ENCODE data around the gene SUDS3.

The SUDS3 gene

GRCh38 chr12:118456741-118457140, 80.4 kb downstream of the SUDS3 start:
- no peak overlapping the region for H3K4me3 ChIP-seq (replicated peaks in 1 of 2; ENCODE audit: low read depth in 2 of 2, low read length in 2 of 2)
- no peak for DNase-seq (ENCODE audit: low read depth in 2 of 2)
- TF ChIP-seq, protein P1, sequence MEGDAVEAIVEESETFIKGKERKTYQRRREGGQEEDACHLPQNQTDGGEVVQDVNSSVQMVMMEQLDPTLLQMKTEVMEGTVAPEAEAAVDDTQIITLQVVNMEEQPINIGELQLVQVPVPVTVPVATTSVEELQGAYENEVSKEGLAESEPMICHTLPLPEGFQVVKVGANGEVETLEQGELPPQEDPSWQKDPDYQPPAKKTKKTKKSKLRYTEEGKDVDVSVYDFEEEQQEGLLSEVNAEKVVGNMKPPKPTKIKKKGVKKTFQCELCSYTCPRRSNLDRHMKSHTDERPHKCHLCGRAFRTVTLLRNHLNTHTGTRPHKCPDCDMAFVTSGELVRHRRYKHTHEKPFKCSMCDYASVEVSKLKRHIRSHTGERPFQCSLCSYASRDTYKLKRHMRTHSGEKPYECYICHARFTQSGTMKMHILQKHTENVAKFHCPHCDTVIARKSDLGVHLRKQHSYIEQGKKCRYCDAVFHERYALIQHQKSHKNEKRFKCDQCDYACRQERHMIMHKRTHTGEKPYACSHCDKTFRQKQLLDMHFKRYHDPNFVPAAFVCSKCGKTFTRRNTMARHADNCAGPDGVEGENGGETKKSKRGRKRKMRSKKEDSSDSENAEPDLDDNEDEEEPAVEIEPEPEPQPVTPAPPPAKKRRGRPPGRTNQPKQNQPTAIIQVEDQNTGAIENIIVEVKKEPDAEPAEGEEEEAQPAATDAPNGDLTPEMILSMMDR (IDR thresholded peaks at IDR 0.05; ENCODE audit: low read depth, low read length), result no peak

DNA sequence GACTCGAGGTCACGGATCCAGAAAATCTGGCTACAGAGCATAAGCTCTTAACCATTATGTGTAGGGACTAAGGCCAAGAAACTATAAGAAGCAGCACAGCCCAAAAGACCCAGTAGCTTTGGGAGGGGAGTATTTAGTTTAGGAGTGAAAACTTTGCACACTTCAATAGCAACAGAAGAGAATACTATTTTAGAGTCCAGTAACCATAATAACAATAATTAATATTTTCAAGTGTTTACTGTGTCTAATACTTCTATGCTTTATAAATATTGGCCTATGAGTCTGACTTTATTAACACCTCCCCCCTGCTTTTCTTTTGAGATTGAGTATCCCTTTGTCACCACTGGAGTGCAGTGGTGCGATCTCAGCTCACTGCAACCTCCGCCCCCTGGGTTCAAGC, 82.8 kb downstream of the SUDS3 start:
- TF ChIP-seq, protein P1 (IDR thresholded peaks at IDR 0.05; ENCODE audit: low read depth, low read length), result no peak
- no peak for DNase-seq (ENCODE audit: low read depth in 2 of 2)
- H3K4me3 ChIP-seq (replicated peaks in 1 of 2; ENCODE audit: low read depth in 2 of 2, low read length in 2 of 2), result no peak overlapping the region

GRCh38 chr12:118463677-118464076, 87.3 kb downstream of the SUDS3 start:
- TF ChIP-seq, protein P1 (IDR thresholded peaks at IDR 0.05; ENCODE audit: low read depth, low read length), result no peak
- no peak for DNase-seq (ENCODE audit: low read depth in 2 of 2)
- no peak overlapping the region for H3K4me3 ChIP-seq (replicated peaks in 1 of 2; ENCODE audit: low read depth in 2 of 2, low read length in 2 of 2)

DNA sequence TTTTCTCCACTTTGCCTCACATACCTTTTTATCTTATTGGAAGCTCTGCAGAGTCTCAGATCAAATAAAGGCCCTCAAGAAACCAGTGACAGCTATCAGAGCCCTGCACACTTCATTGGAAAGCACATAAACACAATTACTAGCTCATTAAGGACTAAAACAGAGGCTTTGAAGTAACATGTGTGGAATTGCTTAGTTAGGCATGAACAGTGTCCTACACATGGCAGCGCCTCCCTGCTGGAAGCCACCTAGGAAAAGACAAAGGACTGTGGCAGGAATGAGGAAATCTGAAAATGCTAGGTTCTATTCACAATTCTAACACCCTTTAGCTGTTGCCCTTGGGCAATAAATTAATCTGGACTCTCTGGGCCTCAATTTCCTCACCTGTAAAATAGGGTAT, 89.4 kb downstream of the SUDS3 start:
- TF ChIP-seq, protein P1 (IDR thresholded peaks at IDR 0.05; ENCODE audit: low read depth, low read length), result no peak
- H3K4me3 ChIP-seq (replicated peaks in 1 of 2; ENCODE audit: low read depth in 2 of 2, low read length in 2 of 2), result no peak overlapping the region
- no peak for DNase-seq (ENCODE audit: low read depth in 2 of 2)
